Right renal cortex interstitium (tissue), 3 donors: ENCODE results near the gene SSH3. TPM values are rescaled to one million over a fixed set of nuclear protein-coding genes. Genes with fewer than 3 reads are reported as not detected.
A peak's percentile ranks its signal among the peaks of the same experiment; 100 is the strongest.
"Not testable (repeated sequence)": the region's sequence is repeated elsewhere in the genome, so short reads cannot be mapped to it uniquely, and the experiment has no call there.

Experiments
- DNase-seq, 3 donors: peaks; one replicate each; pipeline ENCODE4 v3.0.0-alpha.2; 2013; ENCODE audit warnings: low read depth in 3 of 3, low spot score in 2 of 3
- polyA plus RNA-seq, 3 donors: library from polyadenylated mRNA; unstranded; fragments of 120-200 nt; gene quantifications; one replicate each; pipeline ENCODE4 v1.2.1, GENCODE V29; 2013; ENCODE audit not compliant: insufficient read length in 3 of 3

The SSH3 gene
- polyA plus RNA-seq, 3 donors: 16.5 to 22.2 (median 19.6) TPM

DNA sequence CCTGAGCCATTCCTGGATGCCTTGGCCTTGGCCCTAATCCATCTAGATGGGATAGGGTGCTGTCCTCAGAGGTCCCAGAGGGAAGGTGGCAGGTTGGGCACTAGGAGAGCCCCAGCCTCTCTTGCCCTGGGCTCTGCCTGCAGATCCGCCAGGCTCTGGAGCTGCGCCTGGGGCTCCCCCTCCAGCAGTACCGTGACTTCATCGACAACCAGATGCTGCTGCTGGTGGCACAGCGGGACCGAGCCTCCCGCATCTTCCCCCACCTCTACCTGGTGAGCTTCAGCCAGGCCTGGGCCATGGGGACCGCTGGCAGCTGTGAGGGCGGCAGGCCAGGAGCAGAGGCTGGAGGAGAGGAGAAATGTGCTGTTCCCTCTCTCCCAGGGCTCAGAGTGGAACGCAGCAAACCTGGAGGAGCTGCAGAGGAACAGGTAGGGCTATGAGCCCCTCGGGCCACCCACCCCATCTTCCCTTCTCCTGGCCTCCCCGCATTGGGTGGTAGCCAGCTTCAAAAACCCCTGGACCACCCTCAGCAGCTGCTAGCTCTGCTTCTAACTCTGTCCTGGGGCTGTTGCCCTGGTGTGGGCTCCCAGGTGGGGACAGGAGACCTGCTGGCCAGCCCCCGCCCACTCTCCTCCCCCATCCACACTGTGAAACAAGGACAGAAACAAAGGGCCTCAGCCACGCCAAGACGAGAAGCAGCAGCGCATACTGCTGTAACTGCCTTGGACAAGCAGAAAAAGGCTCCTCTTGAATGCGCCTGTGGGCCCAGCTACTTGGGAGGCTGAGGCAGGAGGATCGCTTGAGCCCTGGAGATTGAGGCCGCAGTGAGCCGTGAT lies 4.9 kb downstream of the SSH3 start:
- no peak for DNase-seq

DNA sequence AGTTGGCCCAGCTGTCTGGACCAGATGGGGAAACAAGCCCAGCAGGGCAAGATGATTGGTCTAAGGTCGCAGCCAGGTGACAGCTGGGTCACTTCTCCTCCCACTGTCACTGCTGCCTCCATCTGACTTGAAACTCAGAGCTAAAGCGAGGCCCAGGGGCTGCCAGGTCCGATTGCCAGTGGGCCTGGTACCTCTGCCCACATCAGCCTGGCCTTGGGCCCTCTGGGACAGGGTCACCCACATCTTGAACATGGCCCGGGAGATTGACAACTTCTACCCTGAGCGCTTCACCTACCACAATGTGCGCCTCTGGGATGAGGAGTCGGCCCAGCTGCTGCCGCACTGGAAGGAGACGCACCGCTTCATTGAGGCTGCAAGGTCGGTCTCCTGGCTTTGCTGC lies 5.8 kb downstream of the SSH3 start:
- DNase-seq: no peak

DNA sequence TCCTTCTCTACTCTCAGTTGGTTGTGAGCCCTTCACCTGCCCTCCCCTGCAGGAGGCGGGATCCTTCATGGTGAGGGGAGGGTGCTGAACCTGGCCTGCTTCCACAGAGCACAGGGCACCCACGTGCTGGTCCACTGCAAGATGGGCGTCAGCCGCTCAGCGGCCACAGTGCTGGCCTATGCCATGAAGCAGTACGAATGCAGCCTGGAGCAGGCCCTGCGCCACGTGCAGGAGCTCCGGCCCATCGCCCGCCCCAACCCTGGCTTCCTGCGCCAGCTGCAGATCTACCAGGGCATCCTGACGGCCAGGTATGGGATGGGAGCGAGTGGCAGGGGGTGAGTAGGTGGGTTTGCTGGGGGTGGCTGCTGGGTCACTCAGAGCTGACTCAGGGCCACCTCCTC lies 6.3 kb downstream of the SSH3 start:
- DNase-seq: no peak

DNA sequence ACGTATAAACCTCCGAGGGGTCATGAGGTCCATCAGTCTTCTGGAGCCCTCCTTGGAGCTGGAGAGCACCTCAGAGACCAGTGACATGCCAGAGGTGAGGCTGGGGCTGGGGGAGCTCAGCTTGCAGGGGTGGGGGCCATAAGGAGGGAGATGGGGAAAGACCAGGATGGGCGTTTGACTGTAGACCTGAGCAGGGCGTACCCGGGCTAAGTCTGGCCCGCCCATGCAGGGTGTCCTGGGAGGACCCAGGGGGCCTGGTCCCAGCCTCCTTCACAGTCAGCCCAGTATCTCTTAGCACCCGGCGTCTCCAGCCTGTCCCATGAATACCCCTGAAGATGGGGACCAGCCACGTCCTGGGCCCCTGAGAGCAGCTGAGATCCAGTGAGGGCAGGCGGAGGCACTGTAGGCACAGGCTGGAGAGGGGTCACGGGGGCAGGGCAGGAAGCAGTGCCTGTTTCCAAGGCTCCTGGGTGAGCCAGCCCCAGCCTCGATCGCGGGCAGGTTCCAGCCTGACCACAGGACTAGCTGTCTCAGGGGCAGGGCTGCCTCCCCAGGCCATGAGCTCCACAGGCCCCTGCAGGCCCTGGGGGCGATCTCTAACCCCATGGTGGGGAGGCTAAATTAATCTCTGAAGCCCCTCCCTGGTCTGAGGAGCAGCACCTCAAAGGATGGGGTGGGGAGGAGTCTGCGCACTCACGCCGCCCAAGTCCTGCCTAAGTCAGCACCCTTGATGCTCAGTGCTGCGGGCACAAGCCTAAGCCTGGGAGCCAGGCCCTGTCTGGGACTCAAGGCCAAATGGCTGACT lies 7.1 kb downstream of the SSH3 start:
- DNase-seq: no peak

DNA sequence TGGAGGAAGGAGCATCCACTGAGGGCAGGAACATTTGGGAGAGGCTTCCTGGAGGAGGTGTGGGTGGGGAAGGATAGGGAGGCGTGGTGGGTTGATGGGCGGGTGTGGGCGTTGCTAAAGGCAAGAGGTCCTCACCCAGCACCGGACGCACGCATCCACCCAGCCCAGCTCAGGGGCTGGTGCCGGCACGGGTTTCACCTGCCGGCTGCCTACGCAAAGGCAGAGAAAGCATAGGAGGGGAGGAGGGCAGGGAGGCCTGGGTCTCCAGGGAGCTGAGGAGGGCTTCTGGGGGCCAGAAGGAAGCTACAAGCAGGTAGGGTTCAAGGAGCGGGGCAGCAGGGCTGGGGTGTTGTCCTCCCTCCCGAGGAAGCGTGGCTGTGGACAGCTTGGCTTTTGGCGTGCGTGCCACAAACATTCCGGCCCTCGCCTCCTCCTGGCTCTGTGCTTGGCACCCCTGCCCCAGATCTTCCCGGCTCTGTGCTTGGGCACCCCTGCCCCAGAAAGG lies 7.8 kb downstream of the SSH3 start:
- DNase-seq: no peak

DNA sequence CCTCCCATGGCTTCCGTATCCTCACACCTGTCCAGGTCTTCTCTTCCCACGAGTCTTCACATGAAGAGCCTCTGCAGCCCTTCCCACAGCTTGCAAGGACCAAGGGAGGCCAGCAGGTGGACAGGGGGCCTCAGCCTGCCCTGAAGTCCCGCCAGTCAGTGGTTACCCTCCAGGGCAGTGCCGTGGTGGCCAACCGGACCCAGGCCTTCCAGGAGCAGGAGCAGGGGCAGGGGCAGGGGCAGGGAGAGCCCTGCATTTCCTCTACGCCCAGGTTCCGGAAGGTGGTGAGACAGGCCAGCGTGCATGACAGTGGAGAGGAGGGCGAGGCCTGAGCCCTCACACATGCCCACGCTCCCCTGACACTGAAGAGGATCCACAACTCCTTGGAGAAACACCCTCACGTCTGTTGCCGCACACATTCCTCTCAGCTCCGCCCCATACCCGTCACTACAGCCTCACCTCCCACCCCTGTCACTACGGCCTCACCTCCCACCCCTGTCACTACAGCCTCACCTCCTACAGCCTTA lies 8.3 kb downstream of the SSH3 start:
- no peak for DNase-seq

DNA sequence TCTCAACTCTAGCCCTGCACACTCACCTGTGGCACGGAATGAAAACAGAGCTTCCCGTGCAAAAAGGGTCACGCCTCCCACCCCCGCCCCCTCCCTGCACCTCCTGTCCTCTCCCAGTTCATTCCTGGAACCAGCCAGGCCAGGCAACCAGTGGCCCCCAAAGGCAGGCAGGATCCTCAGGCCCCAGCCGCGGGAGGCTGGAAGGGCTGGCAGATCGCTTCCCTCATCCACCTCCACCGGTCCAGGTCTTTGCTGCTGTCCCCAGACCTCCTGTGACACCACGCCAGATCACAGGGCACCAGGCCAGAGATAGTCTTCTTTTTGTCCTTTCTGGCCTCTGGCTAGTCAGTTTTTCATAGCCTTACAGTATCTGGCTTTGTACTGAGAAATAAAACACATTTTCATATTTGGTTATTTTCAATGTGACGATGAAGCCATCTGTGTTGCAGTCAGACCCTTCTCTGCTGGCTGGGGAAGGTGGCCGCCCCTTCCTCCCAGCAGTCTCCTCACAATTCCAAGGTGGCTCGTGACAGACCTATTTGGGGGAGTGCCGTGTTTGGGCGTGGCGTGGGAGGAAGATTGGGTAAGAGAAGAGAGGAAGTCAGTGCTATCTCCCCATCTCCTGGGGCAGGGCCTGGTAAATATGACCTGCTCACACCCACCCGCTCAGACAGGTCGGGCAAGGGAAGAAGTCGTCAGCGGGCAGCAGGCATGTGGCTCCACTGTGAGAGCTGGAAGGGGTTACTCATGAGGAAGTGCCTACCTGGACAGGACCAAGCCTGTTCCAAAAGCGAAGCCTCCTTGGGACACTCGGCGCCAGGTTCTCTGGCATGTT lies 9.1 kb downstream of the SSH3 start:
- DNase-seq: no peak

DNA sequence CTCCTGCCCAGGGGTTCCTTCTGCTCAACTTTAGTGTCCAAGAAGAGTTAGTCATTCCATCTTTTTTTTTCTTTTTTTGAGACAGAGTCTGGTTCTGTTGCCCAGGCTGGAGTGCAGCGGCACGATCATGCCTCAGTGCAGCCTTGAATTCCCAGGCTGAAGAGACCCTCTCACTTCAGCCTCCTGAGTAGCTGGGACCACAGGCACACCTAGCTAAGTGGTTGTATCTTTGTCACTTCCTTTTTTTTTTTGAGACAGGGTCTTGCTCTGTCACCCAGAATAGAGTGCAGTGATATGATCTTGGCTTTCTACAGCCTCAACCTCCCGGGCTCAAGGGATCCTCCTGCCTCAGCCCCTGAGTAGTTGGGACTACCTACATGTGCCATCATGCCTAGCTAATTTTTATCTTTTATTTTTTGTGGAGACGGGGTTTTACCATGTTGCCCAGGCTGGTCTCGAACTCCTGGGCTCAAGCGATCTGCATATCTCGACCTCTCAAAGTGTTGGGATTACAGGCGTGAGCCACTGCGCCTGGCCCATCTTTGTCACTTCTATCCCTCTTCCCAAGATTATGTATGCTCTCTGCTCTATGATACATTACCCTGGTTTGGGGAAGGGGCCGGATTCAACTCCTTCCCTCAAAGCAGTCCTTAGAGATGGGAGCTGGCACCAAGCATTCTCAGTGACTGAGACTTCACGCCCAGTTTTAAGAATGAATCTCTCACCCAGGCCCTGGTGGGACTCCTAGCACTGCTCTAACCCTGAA lies 10.0 kb downstream of the SSH3 start:
- DNase-seq: no peak

DNA sequence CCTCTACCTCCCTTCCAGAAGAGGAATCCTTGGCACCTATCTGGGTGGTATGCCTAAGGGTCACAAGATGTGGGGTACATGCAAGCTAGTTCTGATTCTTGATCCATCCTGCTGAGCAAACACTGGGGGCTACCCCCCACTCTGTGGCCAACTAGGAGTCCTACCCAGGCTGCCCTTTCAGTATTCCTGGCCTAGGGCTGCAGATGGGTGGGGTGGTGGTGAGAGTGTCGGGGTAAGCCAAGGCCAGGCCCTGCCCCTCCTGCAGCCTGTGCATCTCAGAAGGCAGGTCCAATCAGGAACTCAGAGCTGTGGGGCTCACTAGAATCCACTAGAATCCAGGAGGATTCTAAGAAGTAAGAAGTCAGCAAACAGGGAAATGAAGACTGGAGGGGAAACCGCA lies 10.9 kb downstream of the SSH3 start:
- no peak for DNase-seq

DNA sequence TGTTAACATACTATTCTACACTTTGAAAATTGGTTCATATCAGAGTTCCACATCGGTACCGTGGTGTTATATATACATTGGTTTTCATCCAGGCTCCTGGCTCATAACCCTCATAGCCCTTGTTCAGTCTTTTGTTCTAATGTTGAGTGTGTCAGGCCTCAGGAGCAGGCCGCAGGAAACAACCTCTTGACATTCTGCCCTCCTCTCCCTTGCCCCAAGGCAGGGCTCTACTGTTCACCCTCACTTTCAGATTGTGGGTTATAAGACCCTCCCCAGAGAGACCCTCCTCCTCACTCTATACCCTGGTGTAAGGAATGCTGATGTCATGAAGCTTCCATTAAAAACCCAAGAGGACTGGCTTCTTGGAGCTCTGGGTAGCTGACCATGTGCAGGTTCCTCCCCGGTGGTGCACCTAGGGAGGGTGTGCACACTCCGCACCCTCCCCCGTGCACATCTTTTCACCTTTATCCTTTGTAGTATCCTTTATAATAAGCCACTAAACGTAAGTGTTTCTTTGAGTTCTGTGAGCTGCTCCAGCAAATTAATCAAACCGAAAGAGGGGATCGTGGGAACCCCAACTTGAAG lies 12.1 kb downstream of the SSH3 start:
- no peak for DNase-seq

DNA sequence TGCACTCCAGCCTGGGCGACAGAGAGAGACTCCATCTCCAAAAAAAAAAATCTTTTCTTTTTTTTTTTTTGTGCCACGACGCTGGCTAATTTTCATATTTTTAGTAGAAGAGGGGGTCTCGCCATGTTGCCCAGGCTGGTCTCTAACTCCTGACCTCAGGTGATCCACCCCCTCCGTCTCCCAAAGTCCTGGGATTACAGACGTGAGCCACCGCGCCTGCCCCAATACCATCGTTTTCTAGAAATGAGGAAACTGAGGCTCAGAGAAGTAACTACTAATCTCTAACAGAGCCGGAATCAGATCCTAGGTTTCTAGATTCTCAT lies 13.5 kb downstream of the SSH3 start:
- DNase-seq: no peak

DNA sequence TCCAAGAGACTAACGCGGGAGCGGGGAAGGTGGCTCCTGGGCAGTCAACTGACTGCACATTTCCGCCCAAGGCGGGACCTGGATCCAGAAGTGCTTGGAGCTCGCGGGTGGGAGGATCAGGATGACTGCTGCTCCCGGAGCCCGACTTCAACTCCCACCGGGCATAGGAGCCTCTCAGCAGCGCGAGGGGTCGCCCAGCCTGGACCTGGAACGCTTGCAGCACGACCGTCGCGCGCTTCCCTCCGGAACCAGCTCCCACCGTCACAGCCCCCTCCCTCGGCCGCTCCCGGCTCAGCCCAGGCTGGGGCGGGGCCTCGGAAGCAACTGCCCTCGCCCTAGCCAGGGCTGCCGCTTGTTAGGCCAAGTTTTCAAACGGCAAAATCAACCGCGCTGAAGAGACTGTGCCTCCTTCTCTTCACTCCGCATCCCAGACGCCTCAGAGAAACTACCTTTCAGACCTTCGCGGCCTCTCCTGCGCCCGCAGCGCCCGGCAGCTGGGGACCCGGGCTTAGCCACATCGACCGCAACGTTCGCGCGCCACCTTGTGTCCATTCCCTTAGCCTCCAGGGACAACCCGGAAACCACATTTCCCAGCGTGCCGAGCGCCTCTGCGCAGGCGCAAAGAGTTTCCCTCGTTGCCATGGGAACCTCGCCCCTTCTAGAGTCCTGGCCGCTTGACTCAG lies 14.0 kb downstream of the SSH3 start:
- DNase-seq: peak; percentile 96 to 97 (median 96)

DNA sequence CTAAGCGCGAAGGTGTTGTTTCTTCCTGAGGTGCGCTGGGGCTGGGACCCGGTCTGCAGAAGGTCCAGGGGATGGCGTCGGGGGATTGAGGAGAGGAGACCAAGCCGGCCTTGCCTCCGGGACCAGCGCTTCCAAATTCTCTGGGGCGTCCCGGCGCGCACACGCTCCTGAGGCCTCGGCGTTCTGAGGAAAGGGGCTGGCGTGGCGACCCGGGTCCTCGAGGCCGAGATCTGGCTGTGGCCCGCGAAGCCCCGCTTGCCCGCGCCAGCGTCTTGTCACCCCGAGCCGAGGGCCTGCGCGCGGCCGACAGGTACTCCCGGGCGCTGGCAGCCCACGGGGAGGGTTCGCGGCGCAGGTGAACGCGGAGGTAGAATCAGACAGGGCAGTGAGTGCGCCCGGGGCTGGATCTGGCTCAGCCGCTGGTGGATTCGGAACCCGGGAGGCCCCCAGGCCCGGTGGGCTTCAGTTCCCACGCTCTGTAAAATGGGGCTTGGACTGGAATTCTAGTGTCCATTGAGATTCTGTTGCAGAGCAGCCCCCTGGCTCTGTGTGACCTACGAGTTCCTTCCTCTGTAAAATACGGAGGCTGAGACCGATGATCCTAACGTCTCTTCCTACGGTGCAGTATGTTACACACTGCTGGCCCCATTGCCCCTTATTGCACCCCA lies 14.7 kb downstream of the SSH3 start:
- DNase-seq: no peak

DNA sequence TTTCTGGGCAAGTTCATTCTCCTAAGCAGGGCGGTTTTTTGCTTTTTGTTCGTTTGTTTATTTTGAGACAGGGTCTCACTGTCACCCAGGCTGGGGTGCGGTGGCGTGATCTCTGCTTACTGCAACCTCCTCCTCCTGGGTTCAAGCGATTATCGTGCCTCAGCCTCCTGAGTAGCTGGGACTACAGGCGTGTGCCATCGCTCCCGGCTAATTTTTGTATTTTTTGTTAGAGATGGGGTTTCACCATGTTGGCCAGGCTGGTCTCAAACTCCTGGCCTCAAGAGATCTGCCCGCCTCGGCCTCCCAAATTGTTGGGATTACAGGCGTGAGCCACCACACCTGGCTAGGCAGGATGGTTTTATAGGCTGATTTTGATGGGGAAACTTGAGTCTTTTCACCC lies 15.5 kb downstream of the SSH3 start:
- DNase-seq: not testable (repeated sequence)

DNA sequence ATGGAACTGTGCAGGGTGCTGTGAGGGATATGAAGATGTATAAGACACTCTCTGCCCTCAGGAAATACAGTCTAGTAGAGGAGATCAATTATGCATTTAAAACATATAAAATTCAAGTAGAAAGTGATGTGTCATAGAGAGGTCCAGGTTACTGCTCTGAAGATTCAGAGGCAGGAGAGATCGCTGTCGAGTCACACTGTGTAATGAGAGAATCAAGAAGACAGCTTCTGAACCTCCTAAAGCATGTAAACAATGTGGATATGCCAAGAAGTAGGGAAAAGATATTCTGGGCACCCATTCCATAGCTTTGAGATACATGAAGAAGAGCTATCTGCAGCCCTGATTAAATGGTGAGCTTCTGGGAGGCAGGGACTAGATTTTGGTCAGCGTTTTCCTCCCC lies 16.7 kb downstream of the SSH3 start:
- no peak for DNase-seq

DNA sequence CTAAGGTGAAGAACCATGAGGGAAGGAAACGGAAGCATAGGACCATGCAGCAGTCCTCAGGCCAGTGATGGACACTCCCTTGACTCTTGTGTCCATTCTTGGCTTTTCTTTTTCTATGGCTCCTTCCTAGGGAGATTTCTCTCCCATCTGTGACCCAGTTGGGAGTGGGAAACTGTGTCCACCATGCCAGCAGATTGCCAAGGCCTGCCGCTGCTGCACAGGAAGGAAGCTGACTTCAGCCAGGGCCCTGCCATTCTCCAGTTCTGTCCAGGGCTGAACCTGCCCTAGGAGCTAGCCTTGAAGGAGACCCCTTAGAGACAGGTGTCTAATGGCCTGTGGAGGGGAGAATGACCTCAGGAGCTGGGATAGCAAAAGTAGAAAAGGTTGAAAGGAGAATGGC lies 17.4 kb downstream of the SSH3 start:
- DNase-seq: no peak

DNA sequence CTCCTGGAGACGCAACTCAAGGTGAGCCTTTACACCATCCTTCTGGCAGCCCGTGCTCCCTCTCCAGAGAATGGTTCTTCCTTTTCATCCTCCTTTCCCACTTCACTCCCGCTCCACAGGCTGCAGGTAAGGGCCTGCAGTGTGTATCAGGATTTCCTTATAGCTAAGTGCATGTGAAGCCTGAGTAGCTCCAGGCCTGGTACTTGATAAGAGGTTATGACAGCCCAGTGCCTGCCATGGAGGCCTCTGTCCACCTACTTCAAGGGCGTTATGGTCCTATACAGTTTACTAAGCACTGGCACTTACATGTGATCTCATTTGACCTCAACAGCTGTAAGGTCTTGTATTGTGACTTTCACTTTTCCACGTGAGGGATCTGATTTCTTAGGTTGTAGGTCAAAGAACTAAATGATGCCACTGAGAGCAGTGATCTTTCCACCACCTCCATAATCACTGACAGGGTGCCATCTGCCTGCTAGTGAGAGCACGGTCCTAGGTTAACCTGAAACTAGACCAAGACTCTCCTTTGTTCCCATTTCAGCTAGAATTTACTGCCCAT lies 18.1 kb downstream of the SSH3 start:
- no peak for DNase-seq

DNA sequence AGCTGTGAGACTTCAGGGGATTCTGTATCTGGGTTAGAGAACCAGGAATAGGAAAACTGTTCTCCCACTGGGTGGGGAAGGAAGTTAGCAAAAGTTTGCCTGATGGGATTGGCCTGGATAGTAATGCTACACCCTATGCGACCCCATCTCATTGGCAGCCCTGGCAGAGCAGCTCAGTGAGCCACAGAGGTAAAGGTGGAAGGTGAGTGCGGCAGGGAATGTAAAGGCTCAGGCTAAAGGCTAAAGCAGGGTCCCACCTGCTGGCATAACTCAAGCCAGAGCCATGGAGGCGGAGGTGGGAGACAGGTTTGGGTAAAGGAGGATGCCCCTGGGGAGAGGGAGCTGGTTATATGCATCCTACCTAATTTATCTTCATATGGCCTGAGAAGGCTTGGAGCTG lies 18.7 kb downstream of the SSH3 start:
- DNase-seq: no peak
